ENCODE results near the gene ZNF892.

Gene ZNF892

DNA sequence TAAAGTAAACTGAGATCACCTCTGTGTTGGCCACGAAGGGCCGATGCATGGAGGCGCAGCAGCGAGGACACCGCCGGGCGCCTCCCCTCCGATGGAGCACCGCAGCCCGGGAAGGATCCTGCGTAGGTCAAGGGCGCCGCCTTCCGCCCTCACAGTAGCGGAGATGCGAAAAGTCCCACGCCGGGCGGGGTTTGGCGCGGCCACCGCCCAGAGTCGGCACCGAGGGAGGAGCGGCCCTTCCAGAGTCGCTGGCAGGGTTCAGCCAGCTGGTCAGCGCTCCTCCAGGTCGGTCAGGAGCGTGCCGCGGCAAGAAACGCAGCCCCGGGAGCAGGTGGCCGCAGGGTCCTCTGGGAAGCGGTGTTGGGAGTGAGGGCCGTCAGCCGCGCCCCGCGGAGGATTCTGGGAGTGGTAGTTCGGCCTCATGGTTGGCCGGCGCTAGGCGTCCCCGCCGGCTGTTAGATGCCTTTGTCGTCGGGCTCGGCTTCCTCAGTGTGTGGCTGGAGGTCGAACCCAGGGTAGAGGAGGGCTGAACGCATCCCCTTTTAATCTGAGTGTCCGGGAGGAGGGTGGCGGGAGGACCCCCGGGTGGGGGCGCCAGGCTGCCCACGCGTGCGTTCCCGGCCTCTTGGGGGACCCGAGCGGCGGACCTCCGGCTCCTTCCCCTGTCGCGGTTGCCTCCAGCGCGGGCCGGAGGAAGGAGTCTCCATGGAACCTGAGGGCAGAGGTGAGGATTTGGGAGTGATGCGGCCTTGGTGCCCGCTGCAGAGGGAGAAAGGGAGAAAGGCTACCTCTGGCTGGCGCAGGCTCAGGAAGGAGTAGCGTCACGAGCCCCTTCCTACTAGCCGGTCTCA is at the start of gene ZNF892:
TSS of gene ZNF892 (plus strand) at position 411 of the 851 bp plus-strand sequence. CDS start at position 706, 295 bp downstream.
- DNase-seq = peak; percentile 82

DNA sequence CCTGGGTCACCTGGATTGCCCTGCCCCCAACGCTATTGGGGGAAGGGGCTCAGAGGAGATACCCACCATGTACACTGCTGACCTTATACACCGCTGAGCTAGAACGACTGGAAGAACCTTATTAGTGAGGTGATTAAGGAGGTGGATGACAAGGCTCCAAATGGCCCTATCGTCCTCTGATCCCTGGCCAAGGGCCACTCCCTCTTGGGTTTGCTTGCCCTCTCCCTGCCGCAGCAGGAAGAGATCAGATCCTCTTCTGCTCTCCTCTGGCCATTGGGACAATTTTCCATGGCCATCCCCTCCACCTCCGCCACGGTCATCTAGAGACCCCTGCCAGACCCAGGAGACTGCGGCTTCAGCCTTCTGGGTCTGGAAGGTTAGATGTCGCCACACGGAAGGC is 48.9 kb upstream of the ZNF892 start:
- no peak for DNase-seq

DNA sequence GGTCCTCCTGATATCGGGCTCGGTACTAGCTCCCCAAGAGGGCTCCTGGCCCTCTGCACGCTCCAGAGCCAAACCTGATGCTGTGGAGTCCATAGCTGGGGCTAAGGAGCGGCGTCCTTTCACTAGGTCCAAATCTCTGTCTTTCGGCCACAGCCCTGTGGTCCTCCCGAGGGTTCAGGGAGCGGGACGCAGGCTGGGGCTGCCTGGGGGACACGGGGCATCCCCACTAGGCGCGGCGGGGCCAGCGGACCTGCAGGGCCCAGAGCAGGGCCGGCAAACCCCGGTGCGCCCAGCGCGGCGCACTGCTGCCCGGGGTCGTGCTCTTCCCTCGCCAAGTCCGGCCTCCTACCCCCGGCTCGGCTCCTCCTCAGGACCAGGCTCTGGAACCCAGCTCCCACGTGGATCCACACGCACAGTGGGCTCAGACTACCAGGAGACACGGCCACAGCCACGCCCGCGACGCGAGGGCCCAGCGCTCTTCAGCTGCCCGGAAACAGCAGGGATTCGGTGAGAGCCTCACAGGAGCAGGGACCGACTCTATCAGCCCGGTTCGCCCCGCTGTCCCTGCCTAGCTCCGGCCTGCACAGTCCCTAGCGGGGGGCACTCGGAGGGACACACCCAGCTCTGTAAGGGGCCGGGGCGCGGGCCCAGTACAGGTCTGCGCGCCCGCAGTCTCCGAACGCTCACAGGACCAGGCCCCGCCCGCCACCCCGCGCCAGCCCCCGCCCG is 48.3 kb upstream of the ZNF892 start:
- DNase-seq = no peak

DNA sequence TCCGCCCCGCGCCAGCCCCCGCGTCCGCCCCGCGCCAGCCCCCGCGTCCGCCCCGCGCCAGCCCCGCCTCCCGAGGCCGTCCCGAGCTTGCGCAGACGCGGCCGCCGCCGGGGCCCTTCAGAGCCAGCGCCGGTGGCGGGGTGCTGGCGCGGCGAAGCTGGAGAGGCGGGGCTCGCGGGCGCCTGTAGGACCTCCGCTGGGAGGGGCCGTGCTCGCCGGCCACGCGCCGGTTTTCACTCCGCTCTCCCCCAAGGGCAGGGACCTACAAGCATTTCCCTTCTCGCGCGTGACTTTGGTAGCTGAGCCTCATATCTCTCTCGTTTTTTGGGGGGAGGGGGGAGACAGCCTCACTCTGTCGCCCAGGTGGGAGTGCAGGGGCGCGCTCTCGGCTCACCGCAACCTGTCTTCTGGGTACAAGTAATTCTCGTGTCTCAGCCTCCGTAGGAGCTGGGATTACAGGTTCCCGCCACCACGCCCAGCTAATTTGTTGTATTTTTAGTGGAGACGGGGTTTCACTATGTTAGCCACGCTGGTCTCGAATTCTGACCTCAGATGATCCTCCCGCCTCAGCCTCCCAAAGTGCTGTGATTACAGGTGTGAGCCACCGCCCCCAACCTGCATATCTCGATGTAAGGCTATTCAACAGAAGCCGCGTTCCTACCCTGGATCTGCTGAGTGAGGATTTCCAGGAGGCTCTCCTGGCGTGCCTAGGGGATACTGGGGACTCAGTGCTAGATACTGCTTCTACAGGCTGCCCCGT is 47.5 kb upstream of the ZNF892 start, which contains the start of gene ZNF514:
TSS of gene ZNF514 (minus strand) at position 159 of the 760 bp plus-strand sequence. CDS start 6,595 bp downstream, outside the sequence.
- DNase-seq = peak; percentile 84

DNA sequence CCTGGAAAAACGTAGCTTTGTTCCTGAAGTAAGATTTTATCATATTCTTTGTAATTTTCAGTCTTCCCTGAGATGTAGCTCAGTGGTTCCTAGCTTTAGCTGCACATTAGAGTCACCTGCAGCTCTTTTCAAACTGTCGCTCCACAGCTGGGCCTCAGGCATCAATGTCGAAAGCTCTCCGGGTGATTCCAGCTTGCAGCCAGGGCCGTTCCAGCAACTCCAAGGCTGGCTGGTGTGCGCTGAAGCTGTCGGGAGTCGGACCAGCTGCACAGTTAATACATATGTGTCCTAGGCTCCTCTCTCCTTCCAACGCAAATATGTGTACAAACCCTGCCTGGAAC is 42.3 kb upstream of the ZNF892 start:
- DNase-seq = no peak

DNA sequence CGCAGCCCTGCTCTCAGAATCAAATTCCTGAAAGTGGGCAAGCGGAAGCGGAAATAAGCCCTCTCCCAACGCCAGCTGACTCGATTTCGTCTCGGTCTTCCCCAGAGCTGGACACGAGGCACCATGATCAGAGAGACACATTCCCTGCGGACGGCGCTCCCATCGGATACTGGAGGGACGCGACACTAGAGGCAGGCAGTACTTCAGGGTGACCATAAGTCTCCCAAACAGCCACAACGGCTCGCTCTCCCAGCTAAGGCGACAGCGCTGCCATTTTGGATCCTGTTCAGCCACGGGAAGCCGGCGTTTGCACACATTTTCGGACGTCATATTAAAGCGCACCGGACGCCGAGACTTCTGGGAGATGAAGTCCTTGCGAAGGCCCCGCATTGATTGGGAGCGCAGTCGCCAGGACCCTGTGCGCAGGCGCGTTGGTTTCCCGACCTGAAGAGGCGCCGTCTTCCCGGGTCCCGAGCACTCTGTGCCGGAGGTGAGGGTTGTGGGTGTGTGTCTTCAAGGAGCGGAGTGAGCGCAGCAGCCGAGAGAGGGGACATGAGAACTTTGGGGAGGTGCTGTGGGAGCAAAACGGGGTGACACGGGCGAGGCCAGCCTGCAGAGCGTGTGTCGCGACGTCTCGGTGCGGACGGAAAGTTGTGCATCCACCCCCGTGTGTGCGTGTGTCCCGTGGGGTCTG is 41.8 kb upstream of the ZNF892 start, which contains the start of gene ZNF2:
TSS of gene ZNF2 (plus strand) at position 439 of the 694 bp plus-strand sequence. CDS start 10,418 bp downstream, outside the sequence.
- peak; percentile 97 for DNase-seq

DNA sequence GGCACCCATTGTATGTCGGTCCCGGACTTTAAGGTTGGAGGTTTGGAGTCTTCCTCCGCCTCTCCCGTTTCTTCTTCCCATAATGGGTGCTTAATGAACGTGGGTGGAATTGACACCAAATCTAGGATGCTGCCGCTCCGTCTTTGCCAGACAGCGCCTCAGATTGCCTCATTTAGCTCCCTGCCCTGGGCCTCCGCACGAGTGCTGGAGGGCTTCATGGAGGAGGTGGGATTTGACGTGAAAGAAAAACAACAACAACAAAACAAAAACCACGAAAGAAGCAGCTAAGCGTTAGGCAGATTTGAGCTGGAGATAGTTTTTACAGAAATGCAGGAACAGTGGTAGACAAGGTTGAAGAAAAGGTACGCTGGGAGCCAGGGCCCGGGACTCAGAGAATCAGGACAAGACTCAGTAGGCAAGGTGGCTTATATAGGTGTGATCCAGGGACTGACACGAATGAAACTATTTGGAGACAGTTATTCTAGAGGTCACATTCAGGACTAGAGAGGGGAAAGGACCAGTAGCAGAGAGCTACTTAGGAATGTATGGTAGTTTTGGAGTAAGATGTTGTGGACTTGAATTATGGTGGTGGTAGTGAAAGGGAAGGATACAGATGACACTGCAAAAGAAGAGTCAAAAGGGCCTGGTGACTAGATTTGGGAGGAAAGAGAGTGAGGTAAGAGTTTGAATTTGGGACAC is 41.1 kb upstream of the ZNF892 start:
- no peak for DNase-seq

DNA sequence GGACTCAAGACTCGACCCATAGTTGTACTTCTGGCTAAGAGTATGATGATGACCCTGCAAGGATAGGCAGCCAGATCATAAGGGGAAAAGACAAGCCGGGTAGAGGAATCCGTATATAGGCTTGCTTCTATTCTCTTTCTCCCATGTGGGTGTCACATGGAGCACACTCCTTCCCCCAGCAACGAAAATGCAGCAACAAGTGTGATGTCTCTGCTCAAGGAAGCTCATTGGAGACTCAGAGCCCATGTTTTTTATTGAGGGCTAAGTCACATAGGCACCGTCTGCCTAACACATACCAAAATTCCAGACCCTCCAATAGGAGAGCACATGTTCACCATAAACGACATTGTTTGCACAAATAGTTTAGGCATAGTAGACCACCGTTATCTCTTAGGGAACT is 35.4 kb upstream of the ZNF892 start:
- no peak for DNase-seq

DNA sequence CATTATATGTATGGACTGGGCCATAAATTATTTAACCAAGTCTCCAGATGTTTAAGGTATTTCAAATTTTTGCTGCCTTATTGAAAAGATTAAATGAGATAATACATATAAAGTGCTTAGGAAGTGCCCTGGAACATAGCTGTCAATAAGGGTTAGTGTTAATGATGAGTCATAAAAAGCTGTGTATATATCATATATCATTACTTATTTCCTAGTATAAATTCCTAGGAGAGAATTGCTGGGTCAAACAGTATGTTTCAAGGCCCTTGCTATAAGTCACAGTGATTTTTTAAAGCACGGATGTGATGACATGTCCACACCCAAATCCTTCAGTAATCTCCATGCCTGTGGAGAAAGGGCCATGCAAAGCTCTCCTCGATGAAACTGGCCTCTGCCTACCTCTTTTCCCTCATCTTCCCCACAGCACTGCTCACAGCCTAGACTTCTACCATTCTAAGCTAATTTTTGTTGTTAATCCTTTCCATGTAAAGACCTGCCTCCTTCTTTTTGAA is 33.2 kb upstream of the ZNF892 start:
- DNase-seq = no peak

DNA sequence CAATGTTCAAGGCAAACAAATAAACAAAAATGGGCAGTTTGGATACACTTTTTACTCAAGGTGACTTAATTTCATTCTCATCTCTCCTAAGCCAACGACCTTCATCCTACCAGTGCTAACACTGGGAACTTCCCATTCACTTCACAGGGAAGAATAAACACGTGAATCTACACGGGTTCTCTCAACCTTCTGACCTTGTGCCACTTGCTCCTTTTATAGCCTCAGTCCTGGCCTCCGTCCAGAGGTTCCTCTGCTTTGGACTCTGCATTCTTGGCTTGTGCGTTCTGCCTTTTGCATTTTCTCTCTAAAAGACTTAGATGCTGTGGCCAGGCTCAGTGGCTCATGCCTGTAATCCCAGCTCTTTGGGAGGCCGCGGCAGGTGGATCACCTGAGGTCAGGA is 27.9 kb upstream of the ZNF892 start:
- no peak for DNase-seq

DNA sequence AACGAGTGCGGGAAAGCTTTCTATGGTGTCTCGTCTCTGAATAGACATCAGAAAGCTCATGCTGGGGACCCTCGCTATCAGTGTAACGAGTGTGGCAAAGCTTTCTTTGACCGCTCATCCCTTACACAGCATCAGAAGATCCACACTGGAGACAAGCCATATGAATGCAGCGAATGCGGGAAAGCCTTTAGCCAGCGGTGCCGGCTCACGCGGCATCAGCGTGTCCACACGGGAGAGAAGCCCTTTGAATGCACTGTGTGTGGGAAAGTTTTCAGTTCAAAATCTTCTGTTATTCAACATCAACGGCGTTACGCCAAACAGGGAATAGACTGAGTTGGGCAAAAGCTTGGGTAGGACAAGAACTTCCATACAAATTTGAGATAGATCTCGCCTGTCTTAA is 25.5 kb upstream of the ZNF892 start:
- no peak for DNase-seq

DNA sequence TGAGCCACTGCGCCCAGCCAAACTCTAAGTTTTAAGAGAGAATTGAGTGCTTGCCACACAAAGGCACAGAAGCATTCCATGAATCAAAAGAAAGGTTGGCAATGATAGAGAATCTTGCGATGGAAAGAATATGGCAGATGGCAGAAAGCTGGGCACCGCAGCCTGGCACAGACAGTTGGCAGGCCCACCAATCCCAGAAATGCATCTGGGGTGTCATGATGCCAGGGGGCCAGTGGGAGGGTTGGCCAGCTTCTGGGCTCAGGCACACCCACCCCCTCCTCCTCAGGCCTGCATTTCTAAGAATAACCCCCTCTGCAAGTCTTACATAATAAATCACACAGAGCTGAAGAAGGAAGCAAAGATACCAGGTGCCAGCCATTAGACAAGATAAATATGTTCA is 22.1 kb upstream of the ZNF892 start:
- DNase-seq = no peak

DNA sequence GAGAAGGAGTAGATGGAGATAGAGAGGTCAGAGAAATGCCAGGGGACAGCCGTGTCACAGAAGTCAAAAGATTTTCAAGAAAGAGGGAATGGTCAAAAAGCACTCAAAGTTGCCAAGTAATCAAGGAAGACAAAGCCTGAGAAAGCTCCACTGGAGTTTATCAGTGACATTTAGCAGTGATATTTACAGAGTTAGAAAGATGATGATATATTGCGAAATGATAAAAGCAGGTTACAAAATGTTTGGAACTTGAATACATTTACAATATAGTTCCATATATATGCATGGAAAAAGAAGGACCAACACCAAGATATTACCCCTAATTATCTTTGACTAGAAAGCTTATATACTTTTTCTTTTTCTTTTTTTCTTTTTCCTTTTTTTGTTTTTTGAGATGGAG is 21.3 kb upstream of the ZNF892 start:
- no peak for DNase-seq

DNA sequence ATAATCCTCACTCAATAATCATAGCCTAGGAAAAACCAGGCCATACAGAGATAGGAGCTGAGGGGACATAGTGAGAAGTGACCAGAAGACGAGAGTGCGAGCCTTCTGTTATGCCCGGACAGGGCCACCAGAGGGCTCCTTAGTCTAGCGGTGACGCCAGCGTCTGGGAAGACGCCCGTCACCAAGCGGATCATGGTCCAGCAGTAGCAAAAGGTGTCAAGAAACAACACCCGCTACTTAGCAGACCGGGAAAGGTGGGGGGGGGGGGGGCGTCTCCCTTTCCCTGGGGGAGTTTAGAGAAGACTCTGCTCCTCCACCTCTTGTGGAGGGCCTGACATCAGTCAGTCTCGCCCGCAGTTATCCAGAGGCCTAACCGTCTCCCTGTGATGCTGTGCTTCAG is 14.4 kb upstream of the ZNF892 start:
- DNase-seq = peak; percentile 40

DNA sequence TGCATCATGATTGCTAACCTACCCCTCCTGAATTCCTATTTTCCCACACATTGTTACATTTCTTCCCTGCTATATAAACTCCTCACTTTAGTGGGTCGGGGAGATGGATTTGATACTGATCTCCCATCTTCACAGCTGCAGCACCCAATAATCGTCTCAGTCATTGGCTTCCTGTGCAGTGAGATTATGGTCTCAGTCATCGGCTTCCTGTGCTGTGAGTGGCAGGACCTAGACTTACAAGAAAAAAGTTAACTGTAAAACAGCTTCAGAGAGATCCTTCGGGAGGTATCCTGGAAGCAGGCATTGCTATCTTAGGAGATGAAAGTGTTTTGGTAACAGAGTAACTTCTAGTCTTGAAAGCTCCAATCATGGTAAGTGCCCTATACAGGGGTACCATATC is 3.4 kb upstream of the ZNF892 start:
- no peak for DNase-seq

DNA sequence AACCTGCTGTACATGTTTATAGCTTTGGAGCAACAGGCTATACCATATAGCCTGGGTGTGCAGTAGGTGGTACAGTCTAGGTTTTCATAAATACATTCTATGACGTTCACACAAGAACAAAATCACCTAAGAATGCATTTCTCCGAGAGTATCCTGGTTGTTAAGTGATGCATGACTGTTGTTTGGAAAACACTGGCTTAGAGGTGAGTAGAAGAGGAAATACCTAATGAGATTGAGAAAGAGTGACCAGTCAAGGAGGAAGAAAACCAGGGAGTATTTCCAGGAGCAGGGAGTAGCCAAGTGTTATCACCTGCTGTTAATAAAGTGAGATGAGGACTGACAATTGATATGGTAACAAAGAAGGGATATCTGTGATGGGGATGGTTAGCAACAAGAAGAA is 2.9 kb upstream of the ZNF892 start:
- no peak for DNase-seq

DNA sequence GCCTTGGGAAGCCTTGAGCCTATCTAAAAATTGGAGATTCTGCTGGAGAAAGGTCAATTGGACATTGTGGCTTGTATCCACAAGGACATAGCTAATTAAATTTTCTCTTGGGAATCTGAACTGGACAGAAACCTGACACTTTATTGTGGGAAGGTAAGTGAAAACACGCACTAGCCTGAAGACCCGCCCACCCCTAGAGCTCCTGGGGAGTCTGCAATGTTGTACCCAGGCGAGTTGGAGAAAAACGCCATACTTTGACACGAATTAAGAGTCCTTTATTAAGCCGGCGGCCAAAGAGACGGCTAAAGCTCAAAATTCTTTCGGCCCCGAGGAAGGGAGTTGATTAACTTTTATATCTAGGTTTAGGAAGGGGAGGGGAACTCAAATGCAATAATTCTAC is 1.2 kb upstream of the ZNF892 start:
- DNase-seq = no peak

DNA sequence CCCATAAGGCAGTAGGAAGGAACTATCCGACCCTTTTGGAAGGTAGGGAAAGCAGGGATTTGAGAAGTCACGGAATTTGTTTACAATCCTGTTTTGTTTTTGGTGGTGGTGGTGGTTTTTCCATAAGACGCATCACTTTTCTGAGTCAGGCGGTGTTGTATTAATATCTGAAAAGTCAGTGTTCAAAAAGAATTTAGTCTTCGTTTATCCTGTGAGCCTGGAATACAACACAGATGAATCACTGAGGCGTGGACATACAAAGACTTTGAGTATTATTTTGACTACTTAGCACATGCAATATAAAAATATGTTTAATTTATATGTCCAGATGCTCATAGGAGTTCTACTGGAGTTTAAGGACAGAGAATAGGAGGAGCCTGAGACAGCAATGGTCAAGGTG is 785 bp downstream of the ZNF892 start:
- no peak for DNase-seq

DNA sequence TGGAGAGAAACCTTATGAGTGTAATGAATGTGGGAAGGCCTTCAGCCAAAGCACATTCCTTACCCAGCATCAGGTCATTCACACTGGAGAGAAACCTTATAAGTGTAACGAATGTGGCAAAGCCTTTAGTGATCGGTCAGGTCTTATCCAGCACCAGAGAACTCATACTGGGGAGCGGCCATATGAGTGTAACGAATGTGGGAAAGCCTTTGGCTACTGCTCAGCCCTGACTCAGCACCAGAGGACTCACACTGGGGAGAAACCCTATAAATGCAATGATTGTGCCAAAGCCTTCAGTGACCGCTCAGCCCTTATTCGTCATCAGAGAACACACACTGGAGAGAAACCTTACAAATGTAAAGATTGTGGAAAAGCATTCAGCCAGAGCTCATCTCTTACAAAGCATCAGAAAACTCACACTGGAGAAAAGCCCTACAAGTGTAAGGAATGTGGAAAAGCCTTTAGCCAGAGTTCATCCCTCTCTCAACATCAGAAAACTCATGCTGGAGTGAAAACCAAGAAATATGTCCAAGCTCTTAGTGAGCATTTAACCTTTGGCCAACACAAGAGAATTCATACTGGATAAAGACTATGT is 7.8 kb downstream of the ZNF892 start:
- DNase-seq = no peak

DNA sequence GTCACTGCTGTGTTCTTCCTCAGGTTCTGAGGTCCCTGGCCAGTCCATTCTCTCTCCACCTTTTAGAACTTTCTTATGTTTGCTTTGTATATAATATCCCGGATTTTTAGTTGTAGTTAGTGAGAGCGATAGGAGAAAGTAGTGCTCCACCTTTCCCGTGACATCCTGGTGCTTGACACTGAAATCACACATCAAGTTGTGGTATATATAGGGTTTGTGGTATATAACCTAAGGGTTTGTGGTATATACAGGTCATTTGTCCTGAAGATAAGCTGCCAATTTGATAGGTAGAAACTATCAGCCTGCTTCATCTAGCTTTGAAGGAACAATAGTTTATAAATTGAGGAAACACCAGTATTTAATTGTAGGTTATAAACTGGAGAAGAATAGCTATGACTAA is 13.1 kb downstream of the ZNF892 start:
- DNase-seq = no peak

DNA sequence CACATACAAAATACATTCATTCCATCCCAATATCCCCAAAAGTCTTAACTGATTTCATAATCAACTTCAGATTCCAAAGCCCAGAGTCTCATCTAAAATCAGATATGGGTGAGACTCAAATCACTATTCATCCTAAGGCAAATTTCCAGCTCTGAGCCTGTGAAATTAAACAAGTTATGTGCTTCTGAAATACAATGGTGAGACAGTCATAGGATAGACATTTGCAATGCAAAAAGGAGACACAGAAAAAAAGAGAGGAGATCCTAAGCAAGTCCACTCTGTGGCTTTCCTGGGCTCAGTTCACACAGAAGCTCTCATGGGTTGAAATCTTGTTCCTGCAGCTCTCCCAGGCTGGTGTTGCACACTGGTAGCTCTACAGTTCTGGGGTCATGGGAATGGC is 18.3 kb downstream of the ZNF892 start:
- no peak for DNase-seq

DNA sequence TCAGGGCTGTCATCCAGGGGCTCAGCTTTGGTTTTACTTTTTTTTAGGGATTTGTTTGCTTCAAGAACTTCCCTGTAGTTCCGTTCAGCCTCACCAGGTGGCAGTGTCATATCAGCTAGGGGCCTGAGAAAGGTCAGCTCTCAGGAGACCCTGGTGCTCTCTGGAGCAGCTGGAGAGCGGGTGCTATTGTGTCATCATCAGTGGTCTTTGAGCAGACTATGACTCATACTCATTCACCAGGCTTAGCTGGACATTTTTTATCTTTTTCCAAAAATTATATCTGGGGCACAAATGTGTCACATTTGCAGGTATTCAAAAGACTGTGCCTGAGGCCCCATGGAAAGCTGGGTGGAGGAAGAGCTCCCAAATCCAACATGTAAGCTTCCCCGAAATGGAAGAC is 24.4 kb downstream of the ZNF892 start:
- DNase-seq = peak; percentile 2
